ENCODE results near the gene OPA1.

GRCh38 chr3:193681631-193682030 lies 88.6 kb downstream of the OPA1 start:
- TF ChIP-seq CTCF (IDR thresholded peaks at IDR 0.05; ENCODE audit: low read length) (no peak), EZH2 (optimal IDR thresholded peaks at IDR 0.05; ENCODE audit: low read depth, low read length) (no peak), EZH2phosphoT487 (IDR thresholded peaks at IDR 0.05; ENCODE audit: low read length) (no peak)
